Measurements from ENCODE around the gene GIPC1. TPM values are rescaled to one million over a fixed set of nuclear protein-coding genes. Genes with fewer than 3 reads are reported as not detected.

The GIPC1 gene
- total and polyA plus RNA-seq, 9 of the 15 experiments (the other 6 are each of a cell fraction or from before 2014, with no cell fraction given), result 0.49 to 54.7 (median 24.8) TPM

DNA sequence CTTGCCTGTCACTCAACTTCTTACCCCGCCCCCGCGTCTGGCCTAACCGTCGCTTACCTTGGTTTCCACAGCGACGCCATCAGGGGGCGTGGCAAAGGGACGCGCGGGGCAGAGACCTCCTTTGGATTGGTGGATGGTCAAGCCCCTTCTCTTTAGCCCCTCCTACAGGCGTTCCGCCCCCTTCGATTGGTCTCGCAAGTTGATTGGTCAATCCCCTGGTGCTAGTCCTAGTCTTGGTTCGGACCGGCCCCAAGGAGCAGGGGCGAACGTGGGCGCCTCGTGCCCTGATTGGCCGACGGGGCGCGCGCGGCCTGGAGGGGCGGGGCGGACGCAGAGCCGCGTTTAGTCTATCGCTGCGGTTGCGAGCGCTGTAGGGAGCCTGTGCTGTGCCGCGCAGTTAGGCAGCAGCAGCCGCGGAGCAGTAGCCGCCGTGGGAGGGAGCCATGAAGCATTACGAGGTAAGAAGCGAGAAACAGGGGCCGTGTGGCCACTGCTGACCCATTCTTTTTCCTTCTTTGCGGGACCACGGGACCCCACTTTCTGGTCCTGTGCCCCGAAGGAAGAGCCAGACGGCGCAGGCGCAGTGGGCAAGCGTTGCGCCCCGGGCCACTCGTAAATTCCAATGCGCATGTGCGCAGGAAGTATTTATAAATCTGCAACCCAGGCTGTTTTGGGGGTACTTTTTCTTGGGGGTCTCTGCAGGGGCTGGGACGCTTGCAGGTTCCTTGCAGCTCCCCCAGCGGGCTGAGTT lies 33.5 kb upstream of the GIPC1 start, which contains the start of gene TECR (continued):
- TF ChIP-seq FOXJ2 (tag; IDR thresholded peaks at IDR 0.05), result 0 out of 2 replicates have a peak, but pooled peaks have one; percentile 58
- peak; percentile 74; the same call in 1 of the 2 replicates for TF ChIP-seq PHF21A (IDR thresholded peaks at IDR 0.05; ENCODE audit: borderline replicate concordance, low read depth)
- TF ChIP-seq SMARCA5 (IDR thresholded peaks at IDR 0.05), result no peak
- no peak for TF ChIP-seq CREB3 (tag; conservative IDR thresholded peaks at IDR 0.05; ENCODE audit: low read depth)
- TF ChIP-seq CEBPG (CRISPR knock-in tag; IDR thresholded peaks at IDR 0.05), result peak; percentile 67
- TF ChIP-seq CEBPG (tag; conservative IDR thresholded peaks at IDR 0.05 in 1 of 2, IDR thresholded peaks at IDR 0.05 in 1 of 2), result peak in 1 of 2 experiments; percentile 5; a peak in 1 of 4 replicates
- TF ChIP-seq, protein P1, sequence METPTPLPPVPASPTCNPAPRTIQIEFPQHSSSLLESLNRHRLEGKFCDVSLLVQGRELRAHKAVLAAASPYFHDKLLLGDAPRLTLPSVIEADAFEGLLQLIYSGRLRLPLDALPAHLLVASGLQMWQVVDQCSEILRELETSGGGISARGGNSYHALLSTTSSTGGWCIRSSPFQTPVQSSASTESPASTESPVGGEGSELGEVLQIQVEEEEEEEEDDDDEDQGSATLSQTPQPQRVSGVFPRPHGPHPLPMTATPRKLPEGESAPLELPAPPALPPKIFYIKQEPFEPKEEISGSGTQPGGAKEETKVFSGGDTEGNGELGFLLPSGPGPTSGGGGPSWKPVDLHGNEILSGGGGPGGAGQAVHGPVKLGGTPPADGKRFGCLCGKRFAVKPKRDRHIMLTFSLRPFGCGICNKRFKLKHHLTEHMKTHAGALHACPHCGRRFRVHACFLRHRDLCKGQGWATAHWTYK (CRISPR knock-in tag; IDR thresholded peaks at IDR 0.05), result peak; percentile 43; the same call in 1 of the 2 replicates
- TF ChIP-seq, protein P2, sequence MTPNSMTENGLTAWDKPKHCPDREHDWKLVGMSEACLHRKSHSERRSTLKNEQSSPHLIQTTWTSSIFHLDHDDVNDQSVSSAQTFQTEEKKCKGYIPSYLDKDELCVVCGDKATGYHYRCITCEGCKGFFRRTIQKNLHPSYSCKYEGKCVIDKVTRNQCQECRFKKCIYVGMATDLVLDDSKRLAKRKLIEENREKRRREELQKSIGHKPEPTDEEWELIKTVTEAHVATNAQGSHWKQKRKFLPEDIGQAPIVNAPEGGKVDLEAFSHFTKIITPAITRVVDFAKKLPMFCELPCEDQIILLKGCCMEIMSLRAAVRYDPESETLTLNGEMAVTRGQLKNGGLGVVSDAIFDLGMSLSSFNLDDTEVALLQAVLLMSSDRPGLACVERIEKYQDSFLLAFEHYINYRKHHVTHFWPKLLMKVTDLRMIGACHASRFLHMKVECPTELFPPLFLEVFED (CRISPR knock-in tag; conservative IDR thresholded peaks at IDR 0.05), result no peak
- 0 out of 2 replicates have a peak, but pooled peaks have one; percentile 28 for TF ChIP-seq ZNF263 (CRISPR knock-in tag; IDR thresholded peaks at IDR 0.05; ENCODE audit: borderline replicate concordance)
- TF ChIP-seq, protein P3, sequence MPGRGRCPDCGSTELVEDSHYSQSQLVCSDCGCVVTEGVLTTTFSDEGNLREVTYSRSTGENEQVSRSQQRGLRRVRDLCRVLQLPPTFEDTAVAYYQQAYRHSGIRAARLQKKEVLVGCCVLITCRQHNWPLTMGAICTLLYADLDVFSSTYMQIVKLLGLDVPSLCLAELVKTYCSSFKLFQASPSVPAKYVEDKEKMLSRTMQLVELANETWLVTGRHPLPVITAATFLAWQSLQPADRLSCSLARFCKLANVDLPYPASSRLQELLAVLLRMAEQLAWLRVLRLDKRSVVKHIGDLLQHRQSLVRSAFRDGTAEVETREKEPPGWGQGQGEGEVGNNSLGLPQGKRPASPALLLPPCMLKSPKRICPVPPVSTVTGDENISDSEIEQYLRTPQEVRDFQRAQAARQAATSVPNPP (IDR thresholded peaks at IDR 0.05; ENCODE audit: borderline replicate concordance, insufficient read depth, insufficient read length), result no peak
- TF ChIP-seq EP400 (IDR thresholded peaks at IDR 0.05), result peak; percentile 51; the same call in 1 of the 2 replicates

All from K562 (cell line).